IMR-90 (cell line): ENCODE results near the gene FCN1. TPM values are rescaled to one million over a fixed set of nuclear protein-coding genes. Genes with fewer than 3 reads are reported as not detected.
A peak's percentile ranks its signal among the peaks of the same experiment; 100 is the strongest.

Experiments used
- ATAC-seq: fragments of 200-7000 bp; cut with Tn5 transposase; 2 replicates; pipeline ENCODE4 v1.9.1; 2020; ENCODE audit warnings: low read depth, mild to moderate bottlenecking, moderate library complexity
- BruUV-seq: library from RNA; stranded (reverse); fragments of 400-500 nt; replicated peaks from 2 replicates; lab custom pipeline; 2021; lab: Mats Ljungman, UMichigan
- CTCF ChIA-PET: fragments of 300-600 bp; formaldehyde crosslinking; extraction: SDS; loops from one replicate; lab custom pipeline; 2021; ENCODE audit warnings: antibody characterized with exemption; lab: Yijun Ruan, JAX
- POLR2A ChIA-PET: fragments of 300-600 bp; sonication (Branson Sonifier 250); formaldehyde crosslinking; loops from one replicate; lab custom pipeline; 2022; ENCODE audit warnings: antibody characterized with exemption; ENCODE audit not compliant: unreplicated experiment; lab: Charles Lee
- DNase-seq: peaks from one replicate; pipeline ENCODE4 v3.0.0; 2013
- H2AFZ ChIP-seq: replicated peaks from 2 replicates; pipeline ENCODE3; 2013; ENCODE audit warnings: low read length, mild to moderate bottlenecking; ENCODE audit not compliant: poor library complexity
- H2AK5ac ChIP-seq: 2 replicates; pipeline ENCODE4 v1.6.1; 2013; ENCODE audit warnings: low read depth, low read length, inconsistent platforms
- H2AK9ac ChIP-seq: replicated peaks from 2 replicates; pipeline ENCODE3; 2013; ENCODE audit warnings: mild to moderate bottlenecking, low read depth, low read length, moderate library complexity; ENCODE audit not compliant: poor library complexity
- H2BK120ac ChIP-seq: 2 replicates; pipeline ENCODE4 v1.6.1; 2013; ENCODE audit warnings: low read depth, low read length, inconsistent platforms
- H2BK15ac ChIP-seq: 3 replicates; pipeline ENCODE4 v1.6.1; 2013; ENCODE audit warnings: low read depth, low read length, inconsistent platforms
- H2BK20ac ChIP-seq: 2 replicates; pipeline ENCODE4 v1.6.1; 2013; ENCODE audit warnings: low read depth, mild to moderate bottlenecking, inconsistent platforms, low read length, moderate library complexity
- H2BK5ac ChIP-seq: 2 replicates; pipeline ENCODE4 v1.6.1; 2013; ENCODE audit warnings: mild to moderate bottlenecking, low read depth, low read length, inconsistent platforms; ENCODE audit not compliant: poor library complexity, severe bottlenecking
- H3K14ac ChIP-seq: replicated peaks from 2 replicates; pipeline ENCODE4 v1.6.1; 2013; ENCODE audit warnings: low read depth, low read length, inconsistent platforms
- H3K18ac ChIP-seq: 2 replicates; pipeline ENCODE4 v1.6.1; 2013; ENCODE audit warnings: low read depth, low read length, control low read depth
- H3K23ac ChIP-seq: 2 replicates; pipeline ENCODE4 v1.6.1; 2013; ENCODE audit warnings: low read depth, low read length, inconsistent platforms
- H3K27ac ChIP-seq: 2 replicates; pipeline ENCODE4 v1.5.1; 2013; ENCODE audit warnings: mild to moderate bottlenecking, control low read depth, low read length; ENCODE audit not compliant: insufficient read depth
- H3K27me3 ChIP-seq: 2 replicates; pipeline ENCODE4 v1.6.1; 2013; ENCODE audit warnings: low read length; ENCODE audit not compliant: control insufficient read depth, insufficient read depth
- H3K36me3 ChIP-seq: 2 replicates; pipeline ENCODE4 v1.6.1; 2013; ENCODE audit warnings: low read length, mixed read lengths; ENCODE audit not compliant: control insufficient read depth, insufficient read depth
- H3K4ac ChIP-seq: 2 replicates; pipeline ENCODE4 v1.6.1; 2013; ENCODE audit warnings: low read depth, low read length, inconsistent platforms
- H3K4me1 ChIP-seq: 2 replicates; pipeline ENCODE4 v1.6.1; 2013; ENCODE audit warnings: low read length, mixed read lengths; ENCODE audit not compliant: control insufficient read depth, insufficient read depth
- H3K4me2 ChIP-seq: 2 replicates; pipeline ENCODE4 v1.6.1; 2013; ENCODE audit warnings: low read depth, mild to moderate bottlenecking, control low read depth, low read length, moderate library complexity
- H3K4me3 ChIP-seq: 2 replicates; pipeline ENCODE4 v1.5.1; 2013; ENCODE audit warnings: low read depth, mild to moderate bottlenecking, control low read depth, low read length, moderate library complexity; ENCODE audit not compliant: insufficient read depth
- H3K56ac ChIP-seq: 2 replicates; pipeline ENCODE4 v1.6.1; 2013; ENCODE audit warnings: low read length, inconsistent platforms; ENCODE audit not compliant: insufficient read depth; ENCODE audit errors: extremely low read depth
- H3K79me1 ChIP-seq, 2 experiments: 2 replicates each; pipeline ENCODE4 v1.6.1; 2013; ENCODE audit warnings: low read length in 2 of 2, inconsistent platforms in 1 of 2, low read depth in 1 of 2
- H3K9ac ChIP-seq: 2 replicates; pipeline ENCODE4 v1.6.1; 2013; ENCODE audit warnings: low read depth, low read length, control low read depth
- H3K9me1 ChIP-seq: 2 replicates; pipeline ENCODE4 v1.6.1; 2013; ENCODE audit warnings: low read length, inconsistent platforms; ENCODE audit not compliant: insufficient read depth
- H3K9me3 ChIP-seq: 2 replicates; pipeline ENCODE4 v1.6.1; 2013; ENCODE audit warnings: low read length; ENCODE audit not compliant: control insufficient read depth, insufficient read depth
- H4K20me1 ChIP-seq: 2 replicates; pipeline ENCODE4 v1.6.1; 2013; ENCODE audit warnings: low read length, inconsistent platforms; ENCODE audit not compliant: insufficient read depth
- H4K5ac ChIP-seq: 2 replicates; pipeline ENCODE4 v1.6.1; 2013; ENCODE audit warnings: mild to moderate bottlenecking, low read depth, low read length, control low read depth
- H4K8ac ChIP-seq, 2 experiments: 2 replicates each; pipeline ENCODE4 v1.6.1; 2013; ENCODE audit warnings: low read depth in 2 of 2, low read length in 2 of 2, control low read depth in 1 of 2, inconsistent platforms in 1 of 2
- H4K91ac ChIP-seq: 2 replicates; pipeline ENCODE4 v1.6.1; 2013; ENCODE audit warnings: low read depth, low read length, inconsistent platforms; ENCODE audit not compliant: insufficient read depth
- BHLHE40 ChIP-seq: fragments of 150-350 bp; IDR thresholded peaks from 2 replicates; pipeline ENCODE4 v1.6.1; 2016; ENCODE audit warnings: mild to moderate bottlenecking, low read depth, low read length
- CEBPB ChIP-seq: IDR thresholded peaks from 2 replicates; pipeline ENCODE4 v1.6.1; 2012; ENCODE audit warnings: low read depth, low read length, improper control_type of control experiment
- FOS ChIP-seq: fragments of 150-350 bp; IDR thresholded peaks from 2 replicates; pipeline ENCODE4 v1.6.1; 2016; ENCODE audit warnings: low read depth, low read length
- NFE2L2 ChIP-seq: fragments of 150-350 bp; IDR thresholded peaks from 2 replicates; pipeline ENCODE4 v1.6.1; 2016; ENCODE audit warnings: low read depth, mild to moderate bottlenecking, low read length
- POLR2A ChIP-seq: IDR thresholded peaks from 2 replicates; pipeline ENCODE4 v1.6.1; 2012; ENCODE audit warnings: mild to moderate bottlenecking, low read depth, low read length
- RCOR1 ChIP-seq: IDR thresholded peaks from 2 replicates; pipeline ENCODE4 v1.6.1; 2012; ENCODE audit warnings: mild to moderate bottlenecking, low read length, improper control_type of control experiment; ENCODE audit not compliant: insufficient replicate concordance
- SMC3 ChIP-seq: fragments of 150-350 bp; IDR thresholded peaks from 2 replicates; pipeline ENCODE4 v1.6.1; 2016; ENCODE audit warnings: low read depth, mild to moderate bottlenecking, antibody characterized with exemption, low read length, moderate library complexity
- WGBS, 2 experiments: methylation state at CpG; one replicate each; pipeline versions ENCODE4 v1.1.5 to v1.1.7; 2013; ENCODE audit warnings: missing lambda C conversion rate in 2 of 2; ENCODE audit not compliant: insufficient read length in 1 of 2; ENCODE audit errors: extremely low coverage in 2 of 2; 5-methylcytosine and 5-hydroxymethylcytosine counted together
- dilution Hi-C: fragments of 300-500 bp; cut with HindIII; formaldehyde crosslinking; loops from one replicate; pipeline ENCODE4 v1.14.3; 2018; ENCODE audit warnings: low sequenced_read_pairs; ENCODE audit not compliant: unreplicated experiment
- in situ Hi-C: fragments of 300-500 bp; cut with MboI; formaldehyde crosslinking; loops from 3 replicates; pipeline ENCODE4 v1.14.3; 2019; ENCODE audit warnings: low sequenced_read_pairs, inconsistent platforms, mixed read lengths
- intact Hi-C: fragments of 100-400 bp; cut with micrococcal nuclease; formaldehyde crosslinking; loops from 2 replicates; pipeline ENCODE4 v1.10.0; 2022
- polyA plus RNA-seq, 3 experiments: library from polyadenylated mRNA; depleted of rRNA; stranded (reverse); fragments of >200 nt; gene quantifications; 2 replicates each; pipeline ENCODE4 v1.2.3, GENCODE V29; 2012; ENCODE audit warnings: low replicate concordance in 1 of 3
- total RNA-seq: library from RNA; depleted of rRNA; stranded (reverse); fragments of >200 nt; gene quantifications from 2 replicates; pipeline ENCODE4 v1.2.3, GENCODE V29; 2012
- TF ChIP-seq, protein P1 (sequence below): conservative IDR thresholded peaks from 2 replicates; pipeline ENCODE4 v1.5.1; 2012; ENCODE audit warnings: mild to moderate bottlenecking, low read depth, low read length, improper control_type of control experiment

FCN1 gene
- total and polyA plus RNA-seq, 2 of the 4 experiments (the other 2 are of a cell fraction), result not detected

- DNase-seq (no peak), ATAC-seq (no peak)
- Histone ChIP-seq H3K4me3 (no peak overlapping the region), H3K4me1 (no peaks in the 10 kb centered on the region), H4K8ac (no peak overlapping the region), H3K27me3 (peaks cover 43% of the 10 kb centered on the region), H2BK15ac (no peak overlapping the region), H3K4ac (no peak overlapping the region), H2BK20ac (no peak overlapping the region), H4K5ac (no peak overlapping the region), H3K9me3 (no peaks in the 10 kb centered on the region), H3K14ac (no peak overlapping the region), H3K4me2 (no peak overlapping the region), H4K20me1 (no peaks in the 10 kb centered on the region), H3K18ac (no peak overlapping the region), H3K9me1 (no peaks in the 10 kb centered on the region; the same call in 1 of the 2 replicates), H3K9ac (no peak overlapping the region), H2AK9ac (peak overlapping the region; percentile 78), H3K27ac (no peak overlapping the region), H2BK120ac (no peak overlapping the region), H2AK5ac (no peak overlapping the region), H3K36me3 (no peaks in the 10 kb centered on the region), H3K79me1 (no peaks in the 10 kb centered on the region), H4K91ac (no peak overlapping the region), H2AFZ (no peak overlapping the region), H2BK5ac (no peak overlapping the region), H3K23ac (no peak overlapping the region), H3K56ac (no peak overlapping the region)
- no peak for TF ChIP-seq NFE2L2
- TF ChIP-seq, protein P1, sequence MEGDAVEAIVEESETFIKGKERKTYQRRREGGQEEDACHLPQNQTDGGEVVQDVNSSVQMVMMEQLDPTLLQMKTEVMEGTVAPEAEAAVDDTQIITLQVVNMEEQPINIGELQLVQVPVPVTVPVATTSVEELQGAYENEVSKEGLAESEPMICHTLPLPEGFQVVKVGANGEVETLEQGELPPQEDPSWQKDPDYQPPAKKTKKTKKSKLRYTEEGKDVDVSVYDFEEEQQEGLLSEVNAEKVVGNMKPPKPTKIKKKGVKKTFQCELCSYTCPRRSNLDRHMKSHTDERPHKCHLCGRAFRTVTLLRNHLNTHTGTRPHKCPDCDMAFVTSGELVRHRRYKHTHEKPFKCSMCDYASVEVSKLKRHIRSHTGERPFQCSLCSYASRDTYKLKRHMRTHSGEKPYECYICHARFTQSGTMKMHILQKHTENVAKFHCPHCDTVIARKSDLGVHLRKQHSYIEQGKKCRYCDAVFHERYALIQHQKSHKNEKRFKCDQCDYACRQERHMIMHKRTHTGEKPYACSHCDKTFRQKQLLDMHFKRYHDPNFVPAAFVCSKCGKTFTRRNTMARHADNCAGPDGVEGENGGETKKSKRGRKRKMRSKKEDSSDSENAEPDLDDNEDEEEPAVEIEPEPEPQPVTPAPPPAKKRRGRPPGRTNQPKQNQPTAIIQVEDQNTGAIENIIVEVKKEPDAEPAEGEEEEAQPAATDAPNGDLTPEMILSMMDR, result no peak
- TF ChIP-seq CEBPB, result no peak
- TF ChIP-seq BHLHE40, result no peak
- TF ChIP-seq SMC3, result no peak
- no peak for TF ChIP-seq RCOR1
- no peak for TF ChIP-seq POLR2A
- TF ChIP-seq FOS, result no peak
- dilution Hi-C loops (no loop called here), intact Hi-C loops (no loop called here), in situ Hi-C loops (no loop called here)
- BruUV-seq, result no TSS peak
- 33% methylated on average over 4 of the region's 14 CpGs; no CpG with 5 or more reads in 1 of the 2 experiments for WGBS, 2 experiments
- CTCF ChIA-PET, result no interaction called here
- POLR2A ChIA-PET, result no interaction called here
These were observed 27.2 kb upstream of the FCN1 start for GRCh38 chr9:134944916-134945315.
